Thyroid gland (tissue), 4 donors: ENCODE data around the gene PPP2R5C.

Experiments used
- CTCF ChIP-seq, 6 experiments: fragments of 200-600 bp in 3 of 6; fragments of 450-650 bp in 3 of 6; sonication (generic) in 3 of 6; IDR thresholded peaks; one replicate each; pipeline ENCODE4 v1.5.1; 2016 to 2019; ENCODE audit warnings: antibody characterized with exemption in 6 of 6, mild to moderate bottlenecking in 2 of 6, inconsistent platforms in 1 of 6, moderate library complexity in 1 of 6
- POLR2A ChIP-seq, 2 donors: fragments of 450-650 bp; IDR thresholded peaks; one replicate each; pipeline ENCODE4 v1.6.1; 2017; ENCODE audit warnings: antibody characterized with exemption in 2 of 2, mild to moderate bottlenecking in 2 of 2, moderate library complexity in 1 of 2

GRCh38 chr14:101721111-101721510 is 40.4 kb upstream of the PPP2R5C start:
- TF ChIP-seq CTCF (IDR thresholded peaks at IDR 0.05) (no peak), POLR2A (IDR thresholded peaks at IDR 0.05) (no peak)
